ENCODE measurements around the gene CKS1B.

CKS1B gene

DNA sequence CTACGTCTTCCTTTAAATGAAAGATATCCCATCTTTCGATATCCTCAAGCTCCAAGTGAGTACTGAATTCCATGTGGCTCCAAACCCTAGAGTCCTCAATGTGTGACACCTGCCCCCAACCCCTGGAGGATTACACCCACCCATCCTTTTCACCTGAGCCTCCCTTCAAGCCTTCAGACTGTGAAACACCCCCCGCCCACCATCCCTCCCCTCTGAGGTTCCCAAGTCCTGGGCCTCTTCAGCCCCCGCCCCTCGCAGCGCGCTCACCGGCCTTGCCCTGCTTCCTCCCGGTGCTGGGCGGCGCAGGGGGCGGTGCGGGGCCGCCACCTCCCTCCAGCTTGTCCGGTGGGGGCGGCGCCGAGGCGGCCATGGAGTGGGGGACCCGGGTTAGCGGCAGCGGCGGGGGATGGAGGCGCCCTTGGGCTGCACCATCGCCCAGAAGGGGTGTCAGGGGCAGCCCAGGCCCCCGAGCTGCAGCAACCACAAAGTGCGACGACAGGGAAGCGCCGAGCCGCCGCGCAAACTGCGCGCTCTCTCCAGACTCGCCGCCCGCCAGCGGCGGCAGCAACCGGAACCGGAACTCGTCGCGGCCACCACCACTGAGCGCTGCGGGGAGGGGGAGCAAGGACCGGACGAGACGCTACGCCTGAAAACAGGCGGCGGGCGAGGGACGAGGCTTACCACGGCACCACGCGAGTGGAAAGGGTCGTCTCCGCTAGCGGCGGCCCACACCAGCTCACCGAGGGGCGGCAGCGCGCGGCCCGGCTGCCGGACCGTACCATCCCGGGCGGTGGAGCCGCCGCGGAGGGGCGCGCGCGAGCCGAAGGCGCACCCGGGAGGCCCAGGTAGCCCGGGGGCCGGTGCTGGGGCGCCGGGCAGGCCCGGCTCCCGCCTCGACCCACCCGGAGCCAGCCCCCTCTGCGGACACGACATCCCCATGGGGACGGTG lies 13.0 kb upstream of the CKS1B start, which contains the start of gene PYGO2:
Gene PYGO2 (minus strand): TSS at position 576 of the 949 bp plus-strand sequence. CDS start 206 bp downstream, at position 370.
- H2AFZ ChIP-seq (ENCODE audit: low read length) = no peak within 1 kb of the TSS
- peak within 1 kb of the TSS; percentile 99 for H3K9ac ChIP-seq (ENCODE audit: low read length)
- no peaks in the 10 kb centered on the region for H3K9me2 ChIP-seq (ENCODE audit: low read depth, low read length)
- no peaks in the 10 kb centered on the region for H3K9me3 ChIP-seq (ENCODE audit: low read length)
- peaks cover 34% of the 10 kb centered on the region for H3K4me1 ChIP-seq (ENCODE audit: insufficient read depth, low read length, severe bottlenecking)
- peak within 1 kb of the TSS; percentile 71 for H3K4me2 ChIP-seq (ENCODE audit: low read length)
- peak within 1 kb of the TSS; percentile 75 for H3K4me3 ChIP-seq (ENCODE audit: low read depth, low read length, poor library complexity, severe bottlenecking)
- no peak for TF ChIP-seq EZH2 (IDR thresholded peaks at IDR 0.05; ENCODE audit: borderline replicate concordance, low read length)
- TF ChIP-seq, protein P1, sequence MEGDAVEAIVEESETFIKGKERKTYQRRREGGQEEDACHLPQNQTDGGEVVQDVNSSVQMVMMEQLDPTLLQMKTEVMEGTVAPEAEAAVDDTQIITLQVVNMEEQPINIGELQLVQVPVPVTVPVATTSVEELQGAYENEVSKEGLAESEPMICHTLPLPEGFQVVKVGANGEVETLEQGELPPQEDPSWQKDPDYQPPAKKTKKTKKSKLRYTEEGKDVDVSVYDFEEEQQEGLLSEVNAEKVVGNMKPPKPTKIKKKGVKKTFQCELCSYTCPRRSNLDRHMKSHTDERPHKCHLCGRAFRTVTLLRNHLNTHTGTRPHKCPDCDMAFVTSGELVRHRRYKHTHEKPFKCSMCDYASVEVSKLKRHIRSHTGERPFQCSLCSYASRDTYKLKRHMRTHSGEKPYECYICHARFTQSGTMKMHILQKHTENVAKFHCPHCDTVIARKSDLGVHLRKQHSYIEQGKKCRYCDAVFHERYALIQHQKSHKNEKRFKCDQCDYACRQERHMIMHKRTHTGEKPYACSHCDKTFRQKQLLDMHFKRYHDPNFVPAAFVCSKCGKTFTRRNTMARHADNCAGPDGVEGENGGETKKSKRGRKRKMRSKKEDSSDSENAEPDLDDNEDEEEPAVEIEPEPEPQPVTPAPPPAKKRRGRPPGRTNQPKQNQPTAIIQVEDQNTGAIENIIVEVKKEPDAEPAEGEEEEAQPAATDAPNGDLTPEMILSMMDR (IDR thresholded peaks at IDR 0.05; ENCODE audit: low read length) = peak; percentile 80
- H4K20me1 ChIP-seq (ENCODE audit: insufficient read depth, low read length) = no peaks in the 10 kb centered on the region
- H3K27ac ChIP-seq (ENCODE audit: low read depth, low read length, poor library complexity, severe bottlenecking) = peak within 1 kb of the TSS; percentile 81
- H3K27me3 ChIP-seq (ENCODE audit: insufficient read depth, low read length) = no peaks in the 10 kb centered on the region
- H3K36me3 ChIP-seq (ENCODE audit: insufficient read depth, low read length) = peaks cover 42% of the 10 kb centered on the region
- no peaks in the 10 kb centered on the region for H3F3A ChIP-seq (ENCODE audit: insufficient read depth, low read length)
- peaks cover 5% of the 10 kb centered on the region; the same call in 1 of the 2 replicates for H3K79me2 ChIP-seq (ENCODE audit: insufficient read depth, low read length)

DNA sequence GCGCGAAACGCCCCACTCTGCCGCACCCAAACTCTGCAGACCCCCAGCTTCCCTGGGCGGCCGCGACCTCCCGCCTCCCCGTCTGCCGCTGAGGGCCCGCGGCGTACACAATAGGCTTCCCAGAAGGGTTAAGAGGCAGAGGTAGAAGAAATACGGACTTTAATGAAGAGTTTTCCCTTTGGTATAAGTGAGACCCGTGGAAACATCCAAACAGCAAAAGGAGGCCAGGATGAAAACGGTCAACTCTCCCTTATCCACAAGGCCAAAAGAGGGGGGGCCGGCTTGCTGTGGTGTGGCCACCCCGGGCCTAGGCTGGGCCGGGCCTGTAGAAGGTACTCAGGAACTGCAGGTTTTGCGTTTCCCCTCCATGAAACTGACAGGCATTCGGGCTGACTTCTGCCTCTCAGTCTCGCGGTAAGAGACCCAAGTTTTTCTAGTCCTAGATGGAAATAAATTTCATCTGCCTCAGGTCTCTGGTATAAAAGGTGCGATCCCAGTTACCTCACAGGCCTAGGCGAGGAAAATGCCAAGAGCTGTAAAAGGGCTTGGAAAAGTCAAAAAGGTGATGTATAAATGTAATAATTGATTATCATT lies 12.2 kb upstream of the CKS1B start:
- no peaks in the 10 kb centered on the region for H3F3A ChIP-seq (ENCODE audit: insufficient read depth, low read length)
- peaks cover 50% of the 10 kb centered on the region for H3K36me3 ChIP-seq (ENCODE audit: insufficient read depth, low read length)
- H3K4me3 ChIP-seq (ENCODE audit: low read depth, low read length, poor library complexity, severe bottlenecking) = peak overlapping the region; percentile 75
- H3K9me3 ChIP-seq (ENCODE audit: low read length) = no peaks in the 10 kb centered on the region
- TF ChIP-seq, protein P1 (IDR thresholded peaks at IDR 0.05; ENCODE audit: low read length) = no peak
- TF ChIP-seq EZH2 (IDR thresholded peaks at IDR 0.05; ENCODE audit: borderline replicate concordance, low read length) = no peak
- H2AFZ ChIP-seq (ENCODE audit: low read length) = no peak overlapping the region
- peak overlapping the region; percentile 71 for H3K4me2 ChIP-seq (ENCODE audit: low read length)
- no peaks in the 10 kb centered on the region for H3K27me3 ChIP-seq (ENCODE audit: insufficient read depth, low read length)
- peaks cover 28% of the 10 kb centered on the region for H3K4me1 ChIP-seq (ENCODE audit: insufficient read depth, low read length, severe bottlenecking)
- no peaks in the 10 kb centered on the region for H4K20me1 ChIP-seq (ENCODE audit: insufficient read depth, low read length)
- H3K9me2 ChIP-seq (ENCODE audit: low read depth, low read length) = no peaks in the 10 kb centered on the region
- H3K79me2 ChIP-seq (ENCODE audit: insufficient read depth, low read length) = peaks cover 5% of the 10 kb centered on the region; the same call in 1 of the 2 replicates
- peak overlapping the region; percentile 81 for H3K27ac ChIP-seq (ENCODE audit: low read depth, low read length, poor library complexity, severe bottlenecking)
- H3K9ac ChIP-seq (ENCODE audit: low read length) = peak overlapping the region; percentile 99

DNA sequence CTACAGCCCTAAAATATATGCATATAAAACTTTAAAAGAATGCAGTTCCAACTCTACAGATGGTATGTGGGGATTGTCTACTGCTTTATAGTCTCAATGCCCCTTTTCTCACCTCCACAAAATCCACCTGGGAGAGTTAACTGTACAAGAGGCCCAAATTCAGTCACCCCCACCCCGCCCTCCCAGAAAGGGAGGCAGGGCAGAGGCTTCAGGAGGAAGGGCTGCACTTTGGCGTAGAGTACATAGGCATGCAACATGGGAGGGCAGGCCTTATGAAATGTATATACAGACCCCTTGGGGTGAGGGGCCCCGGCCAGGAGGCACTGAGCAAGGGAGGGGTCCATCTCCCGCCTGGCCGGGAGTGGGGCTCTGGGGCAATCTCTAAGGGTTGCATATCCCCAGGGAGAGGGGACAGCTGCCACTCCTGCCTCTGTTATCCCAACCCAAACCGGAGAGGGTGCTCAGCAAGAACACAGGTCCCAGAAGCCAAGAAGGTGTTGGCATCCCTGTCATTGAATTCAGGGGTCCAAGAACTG lies 11.6 kb upstream of the CKS1B start:
- peak overlapping the region; percentile 81 for H3K27ac ChIP-seq (ENCODE audit: low read depth, low read length, poor library complexity, severe bottlenecking)
- peaks cover 28% of the 10 kb centered on the region for H3K4me1 ChIP-seq (ENCODE audit: insufficient read depth, low read length, severe bottlenecking)
- H2AFZ ChIP-seq (ENCODE audit: low read length) = no peak overlapping the region
- TF ChIP-seq, protein P1 (IDR thresholded peaks at IDR 0.05; ENCODE audit: low read length) = no peak
- no peak for TF ChIP-seq EZH2 (IDR thresholded peaks at IDR 0.05; ENCODE audit: borderline replicate concordance, low read length)
- peak overlapping the region; percentile 75 for H3K4me3 ChIP-seq (ENCODE audit: low read depth, low read length, poor library complexity, severe bottlenecking)
- peak overlapping the region; percentile 99 for H3K9ac ChIP-seq (ENCODE audit: low read length)
- H4K20me1 ChIP-seq (ENCODE audit: insufficient read depth, low read length) = no peaks in the 10 kb centered on the region
- peaks cover 56% of the 10 kb centered on the region for H3K36me3 ChIP-seq (ENCODE audit: insufficient read depth, low read length)
- H3K27me3 ChIP-seq (ENCODE audit: insufficient read depth, low read length) = no peaks in the 10 kb centered on the region
- H3K9me2 ChIP-seq (ENCODE audit: low read depth, low read length) = no peaks in the 10 kb centered on the region
- peak overlapping the region; percentile 71 for H3K4me2 ChIP-seq (ENCODE audit: low read length)
- no peaks in the 10 kb centered on the region for H3K9me3 ChIP-seq (ENCODE audit: low read length)
- H3K79me2 ChIP-seq (ENCODE audit: insufficient read depth, low read length) = peaks cover 5% of the 10 kb centered on the region; the same call in 1 of the 2 replicates
- no peaks in the 10 kb centered on the region for H3F3A ChIP-seq (ENCODE audit: insufficient read depth, low read length)
